HG02938 (cell line): ENCODE data around the gene NDRG4.

Source experiments
- ATAC-seq: cut with Tn5 transposase; IDR thresholded peaks from one replicate; pipeline ENCODE4 v1.9.1; 2021; ENCODE audit warnings: mild to moderate bottlenecking, moderate library complexity; ENCODE audit not compliant: unreplicated experiment

Gene NDRG4

DNA sequence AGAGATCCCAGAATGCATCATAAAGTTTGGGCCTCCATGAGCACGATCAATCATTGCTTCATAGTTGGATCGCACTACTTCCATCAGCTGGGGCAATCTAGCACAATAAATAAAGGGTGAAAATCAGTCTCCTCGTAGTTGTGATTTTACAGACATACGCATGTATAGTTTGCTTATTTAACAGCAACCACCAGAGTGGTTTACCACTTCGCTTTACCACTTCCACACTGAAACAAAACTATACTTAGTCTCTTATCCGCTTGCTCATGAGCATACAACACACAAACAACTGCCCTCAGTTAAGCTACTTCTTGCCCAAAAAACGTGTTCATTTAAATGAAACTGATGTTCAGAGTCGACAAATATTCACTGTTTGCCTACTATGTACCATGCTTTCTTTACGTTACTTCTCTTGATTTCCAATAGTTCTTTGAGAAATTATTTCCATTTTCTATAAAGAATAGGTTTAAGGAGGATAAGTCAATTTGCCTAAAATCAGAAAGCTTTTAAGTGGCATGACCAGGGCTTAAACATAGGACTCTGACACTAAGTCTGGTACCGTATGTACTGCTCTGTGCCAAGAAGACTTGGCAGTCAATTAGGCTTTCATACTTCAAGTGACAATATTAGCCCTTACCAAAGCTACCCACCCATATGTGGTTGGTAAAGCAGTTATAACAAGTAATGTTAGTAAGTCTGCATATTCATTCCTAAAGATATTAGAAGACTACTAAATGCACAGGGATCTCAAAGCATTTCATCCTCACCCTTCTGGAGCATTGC, 37.4 kb downstream of the NDRG4 start:
- no peak for ATAC-seq

DNA sequence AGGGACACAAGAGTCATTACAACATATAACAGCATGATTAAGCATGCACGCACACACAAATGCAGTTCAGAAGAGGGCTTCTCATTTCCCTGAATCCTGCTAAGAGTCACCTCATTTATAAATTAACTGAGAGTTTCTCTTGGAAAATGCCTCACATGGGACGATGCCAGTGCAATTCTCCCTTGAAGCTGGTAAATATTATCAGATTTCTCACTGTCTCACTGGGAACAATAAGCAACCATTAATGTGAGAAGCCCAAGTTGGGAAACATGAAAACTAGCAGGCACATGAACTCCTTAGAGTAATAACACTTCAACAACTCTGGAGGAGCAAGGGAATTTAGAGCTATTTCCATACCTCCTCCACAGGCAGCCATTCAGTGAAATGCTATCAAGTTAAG, 41.8 kb downstream of the NDRG4 start:
- no peak for ATAC-seq

DNA sequence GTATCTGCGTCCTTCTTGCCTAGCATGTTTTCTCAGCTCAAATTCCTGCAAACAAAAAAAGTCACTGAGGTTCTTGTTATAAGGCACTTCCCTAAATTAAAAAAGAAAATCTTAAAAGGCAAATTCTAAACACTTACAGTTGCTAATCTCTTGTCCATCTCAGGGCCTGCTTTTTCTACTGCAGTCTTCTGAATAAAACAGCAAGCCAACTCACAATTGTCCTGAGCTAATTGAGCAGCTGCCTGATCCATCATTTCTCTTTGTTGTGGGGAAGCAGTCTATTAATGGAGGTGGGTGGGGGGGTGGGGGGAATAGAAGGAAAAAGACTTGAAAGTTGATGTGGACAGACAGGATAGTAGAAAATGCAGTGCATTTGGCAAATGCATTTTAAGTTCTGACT, 42.3 kb downstream of the NDRG4 start:
- ATAC-seq = no peak

DNA sequence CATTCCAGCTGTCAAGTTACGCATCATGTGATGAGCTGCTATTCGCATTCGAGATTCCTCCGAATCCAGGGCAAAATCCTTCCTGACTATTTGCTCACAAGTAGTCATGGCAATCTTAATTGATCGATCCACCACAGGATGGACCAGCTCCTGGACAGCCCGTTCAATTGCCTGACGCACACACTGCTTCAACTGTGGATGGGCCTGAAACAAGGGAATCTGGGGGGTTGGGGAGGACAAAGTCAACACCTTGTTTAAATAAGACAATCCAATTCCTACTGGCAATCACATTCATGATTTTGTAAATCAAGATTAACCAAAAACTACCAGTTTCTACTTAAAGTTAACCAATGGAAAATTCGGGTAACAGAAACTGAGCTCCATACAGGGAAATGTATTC, 43.7 kb downstream of the NDRG4 start:
- ATAC-seq = no peak

GRCh38 chr16:58548378-58548777, 48.4 kb downstream of the NDRG4 start:
- no peak for ATAC-seq

DNA sequence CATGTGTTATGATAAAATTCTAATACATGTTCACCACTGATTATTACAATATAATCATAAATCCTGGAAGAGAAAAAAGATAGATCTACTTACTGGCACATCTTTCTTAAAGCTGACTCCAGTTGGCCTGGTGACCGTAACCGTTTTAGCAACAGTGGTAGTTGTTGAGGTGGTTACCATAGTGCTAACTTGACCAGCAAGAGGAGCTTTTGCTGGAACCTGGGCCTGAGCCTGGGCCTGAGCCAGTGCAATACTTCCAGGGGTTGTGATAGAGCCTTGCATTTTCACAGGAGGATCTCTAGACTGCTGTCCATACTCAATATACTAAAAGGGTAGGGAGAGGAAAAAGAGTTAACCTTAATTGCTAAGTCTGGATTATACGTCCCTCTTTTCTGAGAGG, 51.6 kb downstream of the NDRG4 start:
- ATAC-seq = no peak

- ATAC-seq = no peak
Measured at GRCh38 chr16:58556678-58557077, 56.7 kb downstream of the NDRG4 start.
